Stimulated activated CD8-positive, alpha-beta memory T cell treated with anti-CD3 and anti-CD28 coated beads, Interleukin-7, amount 100 ng/mL, for 4 hours (primary cell): Measurements from ENCODE around the gene DNHD1.
A peak's percentile ranks its signal among the peaks of the same experiment; 100 is the strongest.

Experiments
- DNase-seq, 2 donors: peaks; one replicate each; pipeline ENCODE4 v3.0.0-alpha.2; 2020; ENCODE audit warnings: low read depth in 2 of 2

The DNHD1 gene

GRCh38 chr11:6497069-6497839 is at the start of gene DNHD1:
DNHD1 (plus strand) TSS chr11:6497280; CDS start chr11:6498216, 936 bp downstream.
- DNase-seq, result no peak

- DNase-seq, result no peak
These were observed 48.5 kb upstream of the DNHD1 start for GRCh38 chr11:6448574-6448973.

- DNase-seq, result no peak
These were observed 44.9 kb upstream of the DNHD1 start for GRCh38 chr11:6452219-6452618.

GRCh38 chr11:6453152-6453551 is 43.9 kb upstream of the DNHD1 start:
- DNase-seq, result no peak

GRCh38 chr11:6455070-6455469 is 42.0 kb upstream of the DNHD1 start:
- no peak for DNase-seq

- no peak for DNase-seq
These were observed 40.6 kb upstream of the DNHD1 start for GRCh38 chr11:6456361-6457073.

GRCh38 chr11:6457581-6458320 is 39.3 kb upstream of the DNHD1 start:
- DNase-seq, result no peak

GRCh38 chr11:6458352-6459098 is 38.6 kb upstream of the DNHD1 start:
- no peak for DNase-seq

GRCh38 chr11:6459099-6459450 is 38.0 kb upstream of the DNHD1 start:
- no peak for DNase-seq

- no peak for DNase-seq
These were observed 28.2 kb upstream of the DNHD1 start for GRCh38 chr11:6468712-6469495.

- no peak for DNase-seq
These were observed 27.5 kb upstream of the DNHD1 start for GRCh38 chr11:6469599-6469998.

- no peak for DNase-seq
These were observed 24.1 kb upstream of the DNHD1 start for GRCh38 chr11:6472934-6473333.

- DNase-seq, result peak; percentile 50 to 79
These were observed 23.3 kb upstream of the DNHD1 start, which contains the start of gene TRIM3 for GRCh38 chr11:6473451-6474412. TRIM3 (minus strand) TSS chr11:6473941; CDS start chr11:6465695, 8,246 bp downstream.

- no peak for DNase-seq
These were observed 22.7 kb upstream of the DNHD1 start for GRCh38 chr11:6474413-6474792.

GRCh38 chr11:6474806-6475500 is 22.1 kb upstream of the DNHD1 start:
- no peak for DNase-seq

- DNase-seq, result no peak
These were observed 21.1 kb upstream of the DNHD1 start for GRCh38 chr11:6475936-6476335.

GRCh38 chr11:6476571-6476970 is 20.5 kb upstream of the DNHD1 start:
- no peak for DNase-seq

GRCh38 chr11:6480299-6480914 is 16.7 kb upstream of the DNHD1 start:
- no peak for DNase-seq
